GM23338 (cell line): Measurements from ENCODE around the gene RNF151. TPM values are rescaled to one million over a fixed set of nuclear protein-coding genes. Genes with fewer than 3 reads are reported as not detected.

ENCODE experiments used
- ATAC-seq: fragments of 200-7000 bp; cut with Tn5 transposase; 3 replicates; pipeline ENCODE4 v1.9.1; 2020
- DNase-seq: peaks from one replicate; pipeline ENCODE4 v3.0.0-alpha.2; 2015; ENCODE audit warnings: low spot score
- H2AFZ ChIP-seq: fragments of 200-600 bp; sonication (generic); 2 replicates; pipeline ENCODE4 v1.8.0; 2016; ENCODE audit warnings: antibody characterized with exemption, mild to moderate bottlenecking, moderate library complexity
- H3F3A ChIP-seq: fragments of 200-600 bp; sonication (generic); replicated peaks from 2 replicates; pipeline ENCODE4 v1.8.0; 2017; ENCODE audit warnings: antibody characterized with exemption, mixed run types, low read depth
- H3K27ac ChIP-seq: fragments of 200-600 bp; sonication (generic); 2 replicates; pipeline ENCODE4 v1.6.1; 2016; ENCODE audit warnings: low read depth
- H3K27me3 ChIP-seq: fragments of 200-600 bp; sonication (generic); 2 replicates; pipeline ENCODE4 v1.8.0; 2016; ENCODE audit warnings: mild to moderate bottlenecking, mixed run types, moderate library complexity; ENCODE audit not compliant: insufficient read depth
- H3K36me3 ChIP-seq: fragments of 200-600 bp; sonication (generic); 2 replicates; pipeline ENCODE4 v1.8.0; 2016; ENCODE audit warnings: mild to moderate bottlenecking; ENCODE audit not compliant: insufficient read depth
- H3K4me1 ChIP-seq: fragments of 200-600 bp; sonication (generic); 2 replicates; pipeline ENCODE4 v1.8.0; 2016; ENCODE audit warnings: mild to moderate bottlenecking, moderate library complexity; ENCODE audit not compliant: insufficient read depth
- H3K4me2 ChIP-seq: fragments of 200-600 bp; sonication (generic); 2 replicates; pipeline ENCODE4 v1.7.1; 2017; ENCODE audit warnings: mixed run types
- H3K4me3 ChIP-seq: fragments of 200-600 bp; sonication (generic); 2 replicates; pipeline ENCODE4 v1.6.1; 2016; ENCODE audit warnings: mixed run types
- H3K79me2 ChIP-seq: fragments of 200-600 bp; sonication (generic); replicated peaks from 2 replicates; pipeline ENCODE4 v1.8.0; 2017; ENCODE audit warnings: mild to moderate bottlenecking; ENCODE audit not compliant: insufficient read depth
- H3K9me2 ChIP-seq: fragments of 200-600 bp; sonication (generic); 2 replicates; pipeline ENCODE4 v1.8.0; 2017; ENCODE audit not compliant: insufficient read depth
- H4K20me1 ChIP-seq: fragments of 200-600 bp; sonication (generic); replicated peaks from 2 replicates; pipeline ENCODE4 v1.8.0; 2017; ENCODE audit warnings: mild to moderate bottlenecking; ENCODE audit not compliant: insufficient read depth
- H3K27ac Mint-ChIP-seq: 2 replicates; pipeline ENCODE4 v1.8.0; 2020; ENCODE audit warnings: inconsistent platforms, mild to moderate bottlenecking, moderate library complexity, mixed read lengths
- H3K27me3 Mint-ChIP-seq: 3 replicates; pipeline ENCODE4 v1.8.0; 2022; ENCODE audit warnings: low read depth, mild to moderate bottlenecking, moderate library complexity, mixed read lengths, inconsistent platforms; ENCODE audit not compliant: insufficient read depth, poor library complexity
- H3K36me3 Mint-ChIP-seq: 3 replicates; pipeline ENCODE4 v1.8.0; 2021; ENCODE audit warnings: low read depth, mild to moderate bottlenecking, inconsistent platforms, moderate library complexity, mixed read lengths
- H3K4me1 Mint-ChIP-seq: 3 replicates; pipeline ENCODE4 v1.8.0; 2020; ENCODE audit warnings: mild to moderate bottlenecking, inconsistent platforms, mixed read lengths
- H3K4me3 Mint-ChIP-seq: 3 replicates; pipeline ENCODE4 v1.8.0; 2021; ENCODE audit warnings: moderate library complexity, mild to moderate bottlenecking, inconsistent platforms, mixed read lengths
- H3K9me3 Mint-ChIP-seq: 3 replicates; pipeline ENCODE4 v1.8.0; 2020; ENCODE audit warnings: moderate library complexity, mild to moderate bottlenecking, inconsistent platforms, mixed read lengths
- CREB1 ChIP-seq: fragments of 250-450 bp; sonication (Bioruptor Pico); IDR thresholded peaks from 2 replicates; pipeline ENCODE4 v1.5.0; 2020; ENCODE audit warnings: low read depth, mild to moderate bottlenecking, moderate library complexity
- CTCF ChIP-seq, 2 experiments: fragments of 200-600 bp in 1 of 2; sonication (generic) in 1 of 2; conservative IDR thresholded peaks; 2 replicates each; pipeline versions ENCODE4 v1.5.1 to v1.6.1; 2016 to 2017; ENCODE audit warnings: antibody characterized with exemption in 2 of 2, low read depth in 2 of 2, mild to moderate bottlenecking in 2 of 2, moderate library complexity in 1 of 2
- EZH2 ChIP-seq: fragments of 200-600 bp; sonication (generic); IDR thresholded peaks from one replicate; pipeline ENCODE4 v1.8.0; 2017; ENCODE audit warnings: antibody characterized with exemption, mild to moderate bottlenecking, low read depth; ENCODE audit not compliant: unreplicated experiment
- EZH2phosphoT487 ChIP-seq: fragments of 200-600 bp; sonication (generic); IDR thresholded peaks from one replicate; pipeline ENCODE4 v1.8.1; 2018; ENCODE audit warnings: antibody characterized with exemption; ENCODE audit not compliant: unreplicated experiment
- JUNB ChIP-seq: IDR thresholded peaks from one replicate; pipeline ENCODE4 v1.6.1; 2016; ENCODE audit warnings: antibody characterized with exemption; ENCODE audit not compliant: unreplicated experiment
- NANOG ChIP-seq: IDR thresholded peaks from 2 replicates; pipeline ENCODE4 v1.6.1; 2016; ENCODE audit warnings: antibody characterized with exemption, borderline replicate concordance
- POLR2AphosphoS5 ChIP-seq: IDR thresholded peaks from 2 replicates; pipeline ENCODE4 v1.6.1; 2016; ENCODE audit warnings: antibody characterized with exemption, low read depth
- REST ChIP-seq: IDR thresholded peaks from one replicate; pipeline ENCODE4 v1.6.1; 2018; ENCODE audit warnings: antibody characterized with exemption; ENCODE audit not compliant: unreplicated experiment
- STAT1 ChIP-seq: IDR thresholded peaks from one replicate; pipeline ENCODE4 v1.6.1; 2016; ENCODE audit warnings: antibody characterized with exemption; ENCODE audit not compliant: unreplicated experiment
- ZNF114 ChIP-seq: fragments of 250-450 bp; sonication (Bioruptor Pico); IDR thresholded peaks from 2 replicates; pipeline ENCODE4 v1.5.0; 2020; ENCODE audit warnings: mild to moderate bottlenecking, moderate library complexity
- ZNF331 ChIP-seq: fragments of 250-450 bp; sonication (Bioruptor Pico); IDR thresholded peaks from 2 replicates; pipeline ENCODE4 v1.5.0; 2020; ENCODE audit warnings: low read depth, mild to moderate bottlenecking, moderate library complexity
- ZNF462 ChIP-seq: fragments of 250-450 bp; sonication (Bioruptor Pico); IDR thresholded peaks from 2 replicates; pipeline ENCODE4 v1.5.0; 2020; ENCODE audit warnings: mild to moderate bottlenecking, moderate library complexity
- polyA plus RNA-seq: library from polyadenylated mRNA; unstranded; fragments of >200 nt; fragmentation: Nextera tagmentation; extraction: Ambion mirVana; gene quantifications from 2 replicates; pipeline ENCODE4 v1.2.1, GENCODE V29; 2016
- total RNA-seq: library from RNA; depleted of rRNA; stranded (reverse); fragments of >200 nt; shearing (Covaris generic); gene quantifications from 2 replicates; pipeline ENCODE4 v1.2.3, GENCODE V29; 2014
- TF ChIP-seq, protein P1 (sequence below): IDR thresholded peaks from 2 replicates; pipeline ENCODE4 v1.6.1; 2016; ENCODE audit warnings: antibody characterized with exemption

RNF151 gene
- total and polyA plus RNA-seq, 2 experiments from 2014 or later: not detected

- Mint-ChIP-seq H3K9me3 (no peaks in the 10 kb centered on the region), H3K27me3 (peaks cover 3% of the 10 kb centered on the region), H3K27ac (no peak overlapping the region), H3K36me3 (peaks cover 31% of the 10 kb centered on the region), H3K4me3 (no peak overlapping the region; the same call in 2 of the 3 replicates), H3K4me1 (peaks cover 2% of the 10 kb centered on the region; the same call in 2 of the 3 replicates)
- peaks cover 2% of the 10 kb centered on the region; the same call in 1 of the 2 replicates for H4K20me1 ChIP-seq
- peaks cover 4% of the 10 kb centered on the region; the same call in 1 of the 2 replicates for H3K79me2 ChIP-seq
- no peak overlapping the region for H3K4me3 ChIP-seq
- DNase-seq (no peak), ATAC-seq (no peak)
- no peaks in the 10 kb centered on the region for H3K27me3 ChIP-seq
- H2AFZ ChIP-seq: no peak overlapping the region
- TF ChIP-seq, protein P1, sequence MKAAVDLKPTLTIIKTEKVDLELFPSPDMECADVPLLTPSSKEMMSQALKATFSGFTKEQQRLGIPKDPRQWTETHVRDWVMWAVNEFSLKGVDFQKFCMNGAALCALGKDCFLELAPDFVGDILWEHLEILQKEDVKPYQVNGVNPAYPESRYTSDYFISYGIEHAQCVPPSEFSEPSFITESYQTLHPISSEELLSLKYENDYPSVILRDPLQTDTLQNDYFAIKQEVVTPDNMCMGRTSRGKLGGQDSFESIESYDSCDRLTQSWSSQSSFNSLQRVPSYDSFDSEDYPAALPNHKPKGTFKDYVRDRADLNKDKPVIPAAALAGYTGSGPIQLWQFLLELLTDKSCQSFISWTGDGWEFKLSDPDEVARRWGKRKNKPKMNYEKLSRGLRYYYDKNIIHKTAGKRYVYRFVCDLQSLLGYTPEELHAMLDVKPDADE: no peak
- TF ChIP-seq EZH2 (no peak), REST (no peak), STAT1 (no peak), ZNF462 (no peak), JUNB (no peak), ZNF331 (CRISPR knock-in tag) (no peak), ZNF114 (CRISPR knock-in tag) (no peak), POLR2AphosphoS5 (no peak), EZH2phosphoT487 (no peak), CREB1 (no peak), NANOG (no peak), CTCF (conservative IDR thresholded peaks at IDR 0.05; ENCODE audit: low read depth in 2 of 2) (no peak)
- no peaks in the 10 kb centered on the region; the same call in 1 of the 2 replicates for H3K36me3 ChIP-seq
- H3K4me2 ChIP-seq: no peak overlapping the region
- H3F3A ChIP-seq: 0 out of 2 replicates have a peak, but pooled peaks cover 10% of the 10 kb centered on the region
- no peak overlapping the region for H3K27ac ChIP-seq
- H3K4me1 ChIP-seq: no peaks in the 10 kb centered on the region
- H3K9me2 ChIP-seq: no peaks in the 10 kb centered on the region
These were observed 31.1 kb downstream of the RNF151 start for GRCh38 chr16:1997494-1998359.
